Right ventricle myocardium superior (tissue), 1 donor: Measurements from ENCODE around the gene FKBP5. TPM values are rescaled to one million over a fixed set of nuclear protein-coding genes. Genes with fewer than 3 reads are reported as not detected.
"Not testable (repeated sequence)": the region's sequence is repeated elsewhere in the genome, so short reads cannot be mapped to it uniquely, and the experiment has no call there.

ENCODE experiments used
- ATAC-seq: fragments of 200-7000 bp; cut with Tn5 transposase; one replicate; pipeline ENCODE4 v1.9.1; 2020; ENCODE audit warnings: mild to moderate bottlenecking; ENCODE audit not compliant: poor library complexity
- DNase-seq: peaks from one replicate; pipeline ENCODE4 v3.0.0-alpha.2; 2020
- intact Hi-C: fragments of 100-400 bp; cut with DNase I; formaldehyde crosslinking; loops from one replicate; pipeline ENCODE4 v1.11.2; 2022
- total RNA-seq: library from RNA; stranded (reverse); fragmentation: NEBNext Ultra II Directional; extraction: Animal tissue kit (Norgen Biotek cat#: 25700); gene quantifications from one replicate; pipeline ENCODE4 v1.2.1, GENCODE V29; 2021
- donor health status: DM: no; HTN: yes; CAD: no; lungs with severe emphysema.

FKBP5 gene
- total RNA-seq, 1 donor from 2014 or later: 106 TPM

GRCh38 chr6:35707714-35708407 lies 19.1 kb upstream of the FKBP5 start:
- no peak for DNase-seq
- intact Hi-C loops: no loop called here
- ATAC-seq: no peak

GRCh38 chr6:35706468-35706867 lies 17.8 kb upstream of the FKBP5 start:
- no peak for ATAC-seq
- no peak for DNase-seq
- intact Hi-C loops: no loop called here

DNA sequence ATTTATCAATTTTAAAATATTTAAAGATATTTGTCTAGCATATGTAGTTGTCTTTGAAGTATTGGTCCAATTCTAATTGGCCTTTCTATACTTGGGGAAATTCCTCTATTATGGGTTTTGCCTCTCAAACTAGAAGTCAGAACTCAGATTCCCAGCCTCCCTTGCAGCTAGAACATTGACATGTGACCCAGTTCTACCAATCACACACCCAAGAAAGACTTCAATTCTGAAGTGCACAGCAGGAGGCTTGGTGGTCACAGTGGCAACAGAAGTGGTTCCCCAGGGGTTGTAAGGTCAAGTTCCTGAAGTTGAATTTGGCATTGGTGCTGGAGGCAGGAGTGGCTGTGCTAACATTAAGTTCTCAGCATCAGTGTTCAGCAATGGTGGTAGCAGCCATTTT lies 14.8 kb upstream of the FKBP5 start:
- intact Hi-C loops: no loop called here
- ATAC-seq (no peak), DNase-seq (no peak)

GRCh38 chr6:35698858-35699257 lies 10.1 kb upstream of the FKBP5 start:
- DNase-seq (no peak), ATAC-seq (no peak)
- intact Hi-C loops: no loop called here

GRCh38 chr6:35698430-35698829 lies 9.7 kb upstream of the FKBP5 start:
- DNase-seq, ATAC-seq, intact Hi-C loops: not testable (repeated sequence)

DNA sequence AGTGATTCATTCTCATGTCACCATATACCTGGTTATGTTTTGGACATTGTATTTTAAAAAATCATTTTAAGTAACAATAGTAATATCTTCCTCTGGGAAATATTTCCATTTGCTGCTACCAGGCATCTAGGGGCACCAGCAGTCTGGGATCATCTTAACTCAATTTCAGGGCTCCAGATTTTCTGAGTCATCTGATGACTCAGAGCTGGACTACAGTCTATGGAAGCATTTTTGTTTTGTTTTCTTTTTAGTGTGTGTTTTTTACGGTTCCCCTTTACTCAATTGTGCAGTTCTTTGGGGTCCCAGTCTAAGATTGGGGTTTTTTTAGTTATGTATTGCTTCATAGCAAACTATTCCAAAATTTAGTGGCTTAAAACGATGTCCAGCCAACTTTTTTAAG lies 5.7 kb upstream of the FKBP5 start:
- ATAC-seq: no peak
- no peak for DNase-seq
- intact Hi-C loops: no loop called here

DNA sequence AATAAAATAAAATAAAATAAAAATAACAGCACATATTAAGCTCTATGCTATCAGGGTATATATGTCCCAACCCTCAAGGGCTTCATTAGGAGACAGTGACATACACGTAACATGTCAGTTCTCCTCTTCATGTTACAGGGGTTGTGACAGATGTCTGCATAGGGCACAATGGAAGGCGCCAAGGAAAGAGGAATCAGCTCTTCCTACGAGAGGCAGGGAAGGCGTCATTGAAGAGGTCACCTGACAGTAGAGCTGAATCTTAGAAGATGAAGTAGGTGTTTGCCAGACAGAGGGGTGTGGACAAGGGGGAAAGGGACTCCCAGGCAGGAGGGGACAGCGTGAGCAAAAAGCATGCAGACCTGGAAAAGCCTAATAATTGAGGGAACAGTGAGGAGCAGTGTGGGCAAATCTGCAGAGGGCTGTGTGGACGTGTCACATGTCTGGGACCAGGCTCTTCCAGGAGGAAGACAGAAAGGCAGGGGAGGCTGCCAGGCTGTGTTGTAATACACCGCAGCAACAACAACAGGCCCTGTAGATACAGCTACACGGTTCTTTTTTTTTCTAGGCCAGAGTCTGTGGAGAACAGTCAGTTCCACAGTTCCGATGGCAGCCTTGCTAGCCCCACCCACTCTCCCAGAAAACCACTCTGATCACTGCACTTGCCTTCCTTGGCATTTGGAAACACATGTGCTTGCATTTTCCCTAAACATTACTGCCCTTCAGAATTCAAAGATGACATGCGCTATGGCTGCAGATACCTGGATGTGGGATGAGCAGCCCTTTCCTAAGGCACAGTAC lies 2.5 kb upstream of the FKBP5 start:
- DNase-seq (peak; percentile 93), ATAC-seq (peak; percentile 76)
- intact Hi-C loops: no loop called here

DNA sequence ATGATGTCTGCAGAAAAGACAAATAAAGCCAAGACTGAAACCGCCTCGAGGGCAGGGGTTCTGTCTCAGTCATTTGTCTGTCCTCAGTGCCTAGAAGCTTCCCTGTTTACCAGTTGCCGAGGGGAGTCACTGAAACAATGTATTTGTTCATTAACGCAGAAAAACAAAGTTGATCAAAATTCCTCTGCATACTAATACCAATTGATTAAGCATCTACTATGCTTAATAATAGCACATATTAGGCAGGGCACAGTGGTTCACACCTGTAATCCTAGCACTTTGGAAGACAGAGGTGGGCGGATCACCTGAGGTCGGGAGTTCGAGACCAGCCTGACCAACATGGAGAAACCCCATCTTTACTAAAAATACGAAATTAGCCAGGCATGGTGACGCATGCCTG lies 1.8 kb upstream of the FKBP5 start:
- intact Hi-C loops: no loop called here
- no peak for ATAC-seq
- no peak for DNase-seq

DNA sequence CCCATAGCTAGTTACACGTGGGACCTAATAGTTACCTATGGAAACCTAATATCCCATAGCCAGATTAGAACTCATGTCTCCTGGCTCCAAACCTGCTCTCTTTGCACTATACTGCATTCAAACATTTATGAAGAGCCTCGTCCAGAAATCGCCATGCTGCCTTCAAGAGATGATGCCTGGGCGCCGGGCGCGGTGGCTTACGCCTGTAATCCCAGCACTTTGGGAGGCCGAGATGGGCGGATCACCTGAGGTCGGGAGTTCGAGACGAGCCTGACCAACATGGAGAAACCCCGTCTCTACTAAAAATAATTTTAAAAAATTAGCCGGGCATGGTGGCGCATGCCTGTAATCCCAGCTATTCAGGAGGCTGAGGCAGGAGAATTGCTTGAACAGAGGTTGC lies 1.3 kb upstream of the FKBP5 start:
- intact Hi-C loops, ATAC-seq, DNase-seq: not testable (repeated sequence)

GRCh38 chr6:35687658-35688604 lies 784 bp downstream of the FKBP5 start:
- peak; percentile 24 for ATAC-seq
- intact Hi-C loops: loop anchor here (2.0 to 10.0 kb wide), 2 partner anchors 41 to 83 kb away; no protein-coding TSS in a partner anchor

GRCh38 chr6:35686873-35687555 lies 1.7 kb downstream of the FKBP5 start:
- no peak for DNase-seq
- intact Hi-C loops: loop anchor here (10.0 kb wide), 1 partner anchor 82 kb away; no protein-coding TSS in a partner anchor
- ATAC-seq: no peak

More at GRCh38 chr6:35687658-35688604, 784 bp downstream of the FKBP5 start:
- DNase-seq: peak; percentile 77

DNA sequence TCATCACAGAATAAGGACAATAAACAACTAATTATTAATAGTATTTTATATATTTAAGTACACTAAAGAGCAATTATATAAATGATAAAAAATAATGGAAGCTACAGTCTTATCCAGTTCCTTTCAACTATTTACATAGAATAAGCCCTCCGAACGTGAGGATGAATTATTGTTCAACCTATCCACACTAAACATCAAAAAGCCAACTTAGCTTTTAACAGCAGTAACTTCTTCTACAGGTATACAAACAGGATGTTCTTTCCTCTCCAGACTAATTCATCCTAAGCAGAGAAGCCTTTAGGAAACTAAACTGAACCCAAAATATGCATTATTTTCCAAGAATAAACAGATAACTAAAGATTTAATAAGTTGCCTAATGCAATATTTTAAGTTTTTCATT lies 2.3 kb downstream of the FKBP5 start:
- ATAC-seq: no peak
- intact Hi-C loops: loop anchor here (10.0 kb wide), 1 partner anchor 82 kb away; no protein-coding TSS in a partner anchor
- no peak for DNase-seq

DNA sequence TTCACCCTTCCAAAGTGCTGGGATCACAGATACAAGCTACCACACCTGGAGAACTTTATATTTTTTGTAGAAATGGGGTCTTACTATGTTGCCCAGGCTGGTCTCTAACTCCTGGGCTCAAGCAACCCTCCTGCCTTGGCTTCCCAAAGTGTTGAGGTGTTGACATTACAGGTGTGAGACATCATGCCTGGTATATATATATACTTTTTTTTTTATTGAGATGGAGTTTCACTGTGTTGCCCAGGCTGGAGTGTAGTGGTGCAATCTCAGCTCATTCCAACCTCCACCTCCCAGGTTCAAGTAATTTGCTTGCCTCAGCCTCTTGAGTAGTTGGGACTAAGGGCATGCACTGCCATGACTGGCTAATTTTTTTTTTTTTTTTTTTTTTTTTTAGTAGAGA lies 5.4 kb downstream of the FKBP5 start:
- no peak for ATAC-seq
- intact Hi-C loops: loop anchor here (10.0 kb wide), 1 partner anchor 78 kb away; no protein-coding TSS in a partner anchor
- DNase-seq: no peak

DNA sequence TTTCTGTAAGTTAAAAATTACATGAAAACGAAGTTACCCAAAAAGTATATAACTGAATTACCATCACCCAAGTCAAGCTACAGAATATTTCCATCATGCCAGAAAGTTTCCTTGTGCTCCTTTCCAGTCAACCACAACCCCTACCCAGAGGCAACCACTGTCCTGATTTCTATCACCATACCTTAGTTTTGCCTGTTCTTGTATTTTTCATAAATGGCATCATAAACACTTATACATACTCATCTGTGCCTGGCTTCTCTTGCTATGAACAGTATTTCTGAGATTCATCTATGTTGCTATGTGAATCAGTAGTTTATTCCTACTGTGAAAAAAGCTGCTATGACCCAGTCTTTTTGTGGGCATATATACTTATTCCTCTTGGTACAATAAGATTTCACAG lies 7.4 kb downstream of the FKBP5 start:
- DNase-seq (no peak), ATAC-seq (no peak)
- intact Hi-C loops: loop anchor here (10.0 kb wide), 1 partner anchor 76 kb away; no protein-coding TSS in a partner anchor

GRCh38 chr6:35679399-35679798 lies 9.3 kb downstream of the FKBP5 start:
- intact Hi-C loops: no loop called here
- DNase-seq (no peak), ATAC-seq (no peak)

- no peak for ATAC-seq
- intact Hi-C loops: no loop called here
- DNase-seq: no peak
These were observed 9.9 kb downstream of the FKBP5 start for GRCh38 chr6:35678814-35679213.

GRCh38 chr6:35678021-35678654 lies 10.6 kb downstream of the FKBP5 start:
- ATAC-seq (no peak), DNase-seq (no peak)
- intact Hi-C loops: no loop called here

GRCh38 chr6:35677456-35677855 lies 11.3 kb downstream of the FKBP5 start:
- intact Hi-C loops: no loop called here
- DNase-seq: no peak
- no peak for ATAC-seq
